Measurements from ENCODE around the gene TRAF3IP1.
A peak's percentile ranks its signal among the peaks of the same experiment; 100 is the strongest.
"Not testable (repeated sequence)": the region's sequence is repeated elsewhere in the genome, so short reads cannot be mapped to it uniquely, and the experiment has no call there.

The TRAF3IP1 gene

GRCh38 chr2:238320246-238320647 lies at the start of gene TRAF3IP1:
Gene TRAF3IP1 (plus strand): TSS chr2:238320518. CDS start chr2:238320663, 145 bp downstream.
- DNase-seq = peak; percentile 91

- no peak for DNase-seq
Observed at GRCh38 chr2:238270606-238271005, 49.7 kb upstream of the TRAF3IP1 start.

- no peak for DNase-seq
Observed at GRCh38 chr2:238271061-238271554, 49.2 kb upstream of the TRAF3IP1 start.

- DNase-seq = not testable (repeated sequence)
Observed at GRCh38 chr2:238271686-238272085, 48.6 kb upstream of the TRAF3IP1 start.

GRCh38 chr2:238272156-238272555 lies 48.2 kb upstream of the TRAF3IP1 start:
- no peak for DNase-seq

- not testable (repeated sequence) for DNase-seq
Observed at GRCh38 chr2:238273433-238273832, 46.9 kb upstream of the TRAF3IP1 start.

- no peak for DNase-seq
Observed at GRCh38 chr2:238274152-238274865, 46.0 kb upstream of the TRAF3IP1 start.

- no peak for DNase-seq
Observed at GRCh38 chr2:238277695-238278094, 42.6 kb upstream of the TRAF3IP1 start.

- no peak for DNase-seq
Observed at GRCh38 chr2:238278626-238279323, 41.5 kb upstream of the TRAF3IP1 start.

GRCh38 chr2:238279324-238279682 lies 41.0 kb upstream of the TRAF3IP1 start:
- no peak for DNase-seq

GRCh38 chr2:238280083-238280825 lies 40.1 kb upstream of the TRAF3IP1 start:
- DNase-seq = no peak

- DNase-seq = no peak
Observed at GRCh38 chr2:238281826-238282480, 38.4 kb upstream of the TRAF3IP1 start.

GRCh38 chr2:238282861-238283738 lies 37.2 kb upstream of the TRAF3IP1 start:
- DNase-seq = no peak

GRCh38 chr2:238284802-238285515 lies 35.4 kb upstream of the TRAF3IP1 start:
- no peak for DNase-seq

GRCh38 chr2:238285653-238286082 lies 34.6 kb upstream of the TRAF3IP1 start:
- no peak for DNase-seq

GRCh38 chr2:238286095-238286494 lies 34.2 kb upstream of the TRAF3IP1 start:
- no peak for DNase-seq

GRCh38 chr2:238286551-238286950 lies 33.8 kb upstream of the TRAF3IP1 start:
- no peak for DNase-seq

- DNase-seq = peak; percentile 59
Observed at GRCh38 chr2:238286987-238287736, 33.2 kb upstream of the TRAF3IP1 start.

GRCh38 chr2:238287737-238288649 lies 32.3 kb upstream of the TRAF3IP1 start, which contains the start of gene PER2:
Gene PER2 (minus strand): TSS chr2:238288610. CDS start chr2:238277936, 10,674 bp downstream.
- peak; percentile 57 for DNase-seq
